ENCODE measurements around the gene NRXN2.

Gene NRXN2

GRCh38 chr11:64724863-64725532 is 2.0 kb upstream of the NRXN2 start:
- DNase-seq (ENCODE audit: low read depth), result no peak
- TF ChIP-seq, protein P1, sequence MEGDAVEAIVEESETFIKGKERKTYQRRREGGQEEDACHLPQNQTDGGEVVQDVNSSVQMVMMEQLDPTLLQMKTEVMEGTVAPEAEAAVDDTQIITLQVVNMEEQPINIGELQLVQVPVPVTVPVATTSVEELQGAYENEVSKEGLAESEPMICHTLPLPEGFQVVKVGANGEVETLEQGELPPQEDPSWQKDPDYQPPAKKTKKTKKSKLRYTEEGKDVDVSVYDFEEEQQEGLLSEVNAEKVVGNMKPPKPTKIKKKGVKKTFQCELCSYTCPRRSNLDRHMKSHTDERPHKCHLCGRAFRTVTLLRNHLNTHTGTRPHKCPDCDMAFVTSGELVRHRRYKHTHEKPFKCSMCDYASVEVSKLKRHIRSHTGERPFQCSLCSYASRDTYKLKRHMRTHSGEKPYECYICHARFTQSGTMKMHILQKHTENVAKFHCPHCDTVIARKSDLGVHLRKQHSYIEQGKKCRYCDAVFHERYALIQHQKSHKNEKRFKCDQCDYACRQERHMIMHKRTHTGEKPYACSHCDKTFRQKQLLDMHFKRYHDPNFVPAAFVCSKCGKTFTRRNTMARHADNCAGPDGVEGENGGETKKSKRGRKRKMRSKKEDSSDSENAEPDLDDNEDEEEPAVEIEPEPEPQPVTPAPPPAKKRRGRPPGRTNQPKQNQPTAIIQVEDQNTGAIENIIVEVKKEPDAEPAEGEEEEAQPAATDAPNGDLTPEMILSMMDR (IDR thresholded peaks at IDR 0.05; ENCODE audit: low read length, missing control alignments), result no peak
- H3K4me3 ChIP-seq (replicated peaks; ENCODE audit: low read depth, low read length), result no peak overlapping the region

- no peak overlapping the region for H3K4me3 ChIP-seq (replicated peaks; ENCODE audit: low read depth, low read length)
- DNase-seq (ENCODE audit: low read depth), result no peak
- TF ChIP-seq, protein P1 (IDR thresholded peaks at IDR 0.05; ENCODE audit: low read length, missing control alignments), result no peak
Observed at GRCh38 chr11:64723907-64724862, 1.2 kb upstream of the NRXN2 start.

DNA sequence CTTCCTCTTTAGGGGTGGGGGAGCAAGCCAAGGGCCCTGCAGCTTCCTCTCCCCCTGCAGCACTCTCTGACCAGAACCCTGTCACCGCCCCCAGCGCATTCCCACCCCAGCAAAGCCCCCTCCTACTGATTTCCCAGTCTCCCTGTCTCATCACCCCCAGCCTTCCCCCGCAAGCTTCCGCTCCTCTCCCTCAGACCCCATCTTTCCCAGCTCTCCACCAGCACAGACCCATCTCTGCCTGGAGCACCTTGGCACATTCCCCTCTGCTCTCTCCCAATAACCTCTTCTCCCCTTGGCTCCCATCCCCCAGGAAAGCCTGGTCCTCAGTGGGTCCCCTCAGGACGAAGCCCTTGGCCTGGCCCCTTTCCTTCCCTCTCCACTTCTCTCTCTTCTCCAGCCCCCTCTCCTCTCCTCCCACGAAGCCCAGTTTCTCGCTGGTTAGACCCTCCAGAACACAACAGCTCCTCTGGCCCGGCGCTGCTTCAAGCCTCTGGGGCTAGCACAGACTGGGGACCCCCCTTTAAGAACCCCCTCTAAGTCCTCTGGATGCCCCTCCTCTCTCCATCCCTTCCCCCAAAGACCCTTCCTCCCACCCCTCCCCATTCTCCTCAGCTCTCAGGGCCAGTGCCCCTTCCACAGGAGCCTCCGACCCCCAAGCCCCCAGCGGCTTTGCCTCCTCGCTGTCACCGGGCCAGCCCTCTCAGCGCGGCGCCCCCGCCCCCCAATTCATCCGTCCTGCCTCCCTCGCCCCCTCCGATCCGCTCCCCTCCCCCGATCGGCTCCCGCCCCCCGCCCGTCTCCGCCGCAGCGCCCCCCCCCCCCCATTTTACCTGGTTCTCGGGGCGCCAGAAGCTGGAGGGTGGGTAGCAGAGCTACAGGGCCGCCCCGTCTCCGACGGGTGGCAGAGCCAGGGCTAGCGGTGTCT is 594 bp downstream of the NRXN2 start:
- DNase-seq (ENCODE audit: low read depth), result no peak
- H3K4me3 ChIP-seq (replicated peaks; ENCODE audit: low read depth, low read length), result no peak overlapping the region
- TF ChIP-seq, protein P1 (IDR thresholded peaks at IDR 0.05; ENCODE audit: low read length, missing control alignments), result no peak

DNA sequence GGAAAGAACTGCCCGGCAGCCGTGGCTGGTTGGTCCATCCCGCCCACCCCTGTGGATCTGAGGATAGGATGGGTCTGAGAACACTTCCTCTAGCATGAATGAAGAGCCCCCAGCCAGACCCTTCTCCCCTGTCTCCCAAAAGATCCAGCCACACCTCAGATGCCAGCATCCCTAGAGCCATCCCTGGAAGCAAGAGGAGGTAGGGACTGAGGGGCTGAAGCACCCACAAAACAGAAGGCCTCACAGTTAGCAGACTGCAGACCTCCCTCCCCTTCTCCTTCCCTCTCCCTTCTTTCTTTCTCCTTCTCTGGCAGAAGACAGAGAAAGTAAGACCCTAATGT is 1.7 kb downstream of the NRXN2 start:
- DNase-seq (ENCODE audit: low read depth), result no peak
- TF ChIP-seq, protein P1 (IDR thresholded peaks at IDR 0.05; ENCODE audit: low read length, missing control alignments), result no peak
- no peak overlapping the region for H3K4me3 ChIP-seq (replicated peaks; ENCODE audit: low read depth, low read length)

DNA sequence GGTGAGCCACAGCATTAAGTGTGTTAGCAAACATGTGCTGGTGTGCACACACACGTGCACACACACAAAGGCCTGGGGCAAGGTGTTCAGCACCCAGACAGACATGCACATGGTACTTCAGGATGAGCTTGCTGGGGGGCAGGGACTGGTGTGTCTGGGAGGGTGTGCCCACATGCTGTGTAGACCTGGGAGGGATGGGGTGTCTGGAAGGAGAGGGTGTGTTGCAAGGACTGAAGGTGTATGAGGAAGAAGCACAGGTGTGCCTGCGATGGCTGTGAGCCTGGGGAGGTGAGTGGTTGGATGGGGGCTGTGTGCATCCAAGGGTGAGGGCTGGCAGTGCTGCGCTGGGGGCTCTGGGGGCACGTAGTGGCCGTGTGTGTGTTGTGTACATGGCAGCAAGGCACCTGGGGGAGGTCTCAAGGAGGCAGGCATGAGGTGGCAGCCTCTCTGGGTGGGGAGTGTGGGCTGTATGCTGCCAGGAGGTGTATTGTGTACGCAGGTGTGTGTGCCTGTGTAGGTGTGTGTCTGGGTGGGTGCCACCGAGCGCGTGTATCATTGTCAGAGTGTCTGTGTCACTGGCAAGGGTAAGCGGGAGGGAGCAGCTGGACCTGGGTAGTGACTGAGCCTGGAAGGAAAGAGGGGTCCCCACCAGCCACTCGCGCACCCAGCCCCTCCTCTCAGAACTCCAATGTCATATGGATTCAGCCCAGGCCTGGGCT is 2.2 kb downstream of the NRXN2 start:
- DNase-seq (ENCODE audit: low read depth), result no peak
- no peak overlapping the region for H3K4me3 ChIP-seq (replicated peaks; ENCODE audit: low read depth, low read length)
- TF ChIP-seq, protein P1 (IDR thresholded peaks at IDR 0.05; ENCODE audit: low read length, missing control alignments), result no peak

DNA sequence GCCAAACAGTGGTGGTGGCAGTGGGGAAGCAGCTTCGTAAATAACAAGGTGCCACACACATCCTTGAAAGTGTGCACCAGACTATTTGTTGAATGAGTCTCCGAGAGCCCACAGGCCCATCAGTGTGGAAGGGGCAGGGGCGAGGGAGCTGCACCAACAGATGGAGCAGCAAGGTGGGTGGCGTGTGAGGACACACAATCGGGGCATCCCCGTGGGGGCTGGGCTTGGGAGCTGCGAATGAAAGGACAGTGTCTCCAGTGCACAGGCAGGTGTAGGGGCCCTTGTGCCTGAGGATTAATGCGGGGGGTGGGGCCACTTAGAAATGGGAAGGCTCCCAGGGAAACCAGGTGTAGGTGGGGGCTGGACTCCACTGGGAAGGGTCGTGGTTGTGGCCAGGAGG is 2.8 kb downstream of the NRXN2 start:
- TF ChIP-seq, protein P1 (IDR thresholded peaks at IDR 0.05; ENCODE audit: low read length, missing control alignments), result no peak
- no peak overlapping the region for H3K4me3 ChIP-seq (replicated peaks; ENCODE audit: low read depth, low read length)
- DNase-seq (ENCODE audit: low read depth), result no peak

Data from fibroblast of pulmonary artery (primary cell).